Measurements from ENCODE around the gene COL23A1. TPM values are rescaled to one million over a fixed set of nuclear protein-coding genes. Genes with fewer than 3 reads are reported as not detected.

The COL23A1 gene
- total RNA-seq, 1 donor from 2014 or later = 0.13 TPM

DNA sequence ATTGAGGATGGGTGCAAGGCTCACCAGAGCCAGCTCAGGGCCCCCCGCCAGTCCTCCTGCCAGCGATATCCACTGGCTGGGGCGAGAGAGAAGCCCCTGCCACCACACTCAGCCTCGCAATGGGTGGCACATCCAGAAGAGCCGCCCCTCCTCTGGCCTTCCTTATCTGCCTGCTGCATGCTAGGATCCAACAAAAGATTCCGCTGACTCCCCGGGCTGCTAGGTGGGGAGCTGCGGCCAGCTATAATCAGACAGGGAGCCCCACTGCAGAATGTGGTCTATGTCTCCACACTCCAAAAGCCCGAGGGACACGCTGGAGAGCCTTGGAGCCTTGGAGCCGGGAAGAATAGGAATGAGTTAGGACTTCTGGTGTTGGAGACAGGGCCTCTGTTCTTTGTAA lies 32.8 kb downstream of the COL23A1 start:
- no peak for DNase-seq (ENCODE audit: low read depth in 2 of 2)

DNA sequence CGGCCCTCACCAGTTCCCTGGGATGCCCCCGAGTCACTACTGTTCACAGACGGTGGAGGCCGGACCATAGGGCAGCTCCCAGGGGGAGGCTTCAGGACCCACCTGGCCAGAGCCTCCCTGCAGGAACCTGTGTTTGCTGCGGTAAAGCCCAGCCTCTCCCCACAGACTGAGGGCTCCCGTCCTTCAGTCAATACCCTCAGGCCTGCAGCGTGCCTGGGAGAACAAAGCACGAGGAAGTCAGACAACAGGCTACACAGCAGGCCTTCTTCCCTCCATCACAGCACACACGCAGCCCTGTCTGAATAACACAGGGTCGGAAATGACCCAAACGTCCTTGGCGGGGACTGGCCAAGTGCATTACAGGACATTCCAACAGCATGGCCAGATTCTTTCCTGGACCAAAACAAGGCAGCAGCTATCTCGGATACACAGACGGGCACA lies 34.4 kb downstream of the COL23A1 start:
- DNase-seq (ENCODE audit: low read depth in 2 of 2) = peak; percentile 2 to 10

DNA sequence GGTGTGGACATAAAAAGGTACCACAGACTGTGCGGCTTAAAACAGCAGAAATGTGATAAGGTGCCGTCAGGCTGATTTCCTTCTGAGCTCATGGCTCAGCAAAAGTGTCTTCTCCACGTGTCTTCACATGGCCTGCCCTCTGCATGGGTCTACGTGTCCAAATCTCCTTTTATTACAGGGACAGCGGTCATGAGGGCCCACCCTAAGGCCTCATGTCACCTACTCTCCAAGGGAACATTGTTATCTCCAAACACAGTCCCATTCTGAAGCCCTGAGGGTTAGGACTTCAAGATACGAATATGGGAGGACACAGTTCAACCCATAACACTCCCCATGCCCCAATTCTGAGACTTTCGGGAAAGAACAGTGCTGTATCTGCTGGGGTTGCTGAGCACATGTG lies 35.2 kb downstream of the COL23A1 start:
- no peak for DNase-seq (ENCODE audit: low read depth in 2 of 2)

DNA sequence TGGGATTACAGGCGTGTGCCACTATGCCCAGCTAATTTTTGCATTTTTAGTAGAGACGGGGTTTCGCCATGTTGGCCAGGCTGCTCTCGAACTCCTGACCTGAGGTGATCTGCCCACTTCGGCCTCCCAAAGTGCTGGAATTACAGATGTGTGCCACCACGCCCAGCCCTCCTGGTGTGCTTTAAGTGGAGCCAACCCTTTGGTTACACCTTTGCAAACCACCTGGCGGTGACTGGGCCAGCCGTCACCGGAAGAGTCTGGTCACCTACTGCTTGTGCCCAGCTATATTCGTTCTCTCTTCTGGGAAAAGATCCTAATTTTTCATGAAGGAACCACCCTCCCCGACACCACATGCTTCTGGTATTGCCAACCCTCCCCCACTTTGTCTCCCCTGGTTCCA lies 35.9 kb downstream of the COL23A1 start:
- no peak for DNase-seq (ENCODE audit: low read depth in 2 of 2)

GRCh38 chr5:178553517-178553916 lies 36.7 kb downstream of the COL23A1 start:
- no peak for DNase-seq (ENCODE audit: low read depth in 2 of 2)

DNA sequence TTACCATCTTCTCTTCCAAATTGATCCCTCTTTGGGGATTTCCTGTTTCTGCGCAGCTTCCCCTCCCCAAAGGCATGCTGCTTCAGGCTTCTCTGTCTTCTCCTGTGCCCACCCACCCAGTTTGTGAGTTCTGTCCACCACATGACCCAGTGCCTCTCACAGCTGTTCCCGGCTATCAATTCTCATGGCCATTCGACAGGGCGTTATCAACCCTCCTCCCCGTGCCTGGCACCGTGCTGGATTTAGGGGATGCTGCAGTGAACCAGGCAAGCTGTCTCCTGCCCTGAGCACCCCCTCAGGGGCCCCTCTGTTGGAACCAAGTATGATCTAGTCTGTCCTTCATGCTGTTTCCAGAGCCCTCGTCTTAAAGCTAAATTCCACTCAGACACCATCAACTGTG lies 38.7 kb downstream of the COL23A1 start:
- DNase-seq (ENCODE audit: low read depth in 2 of 2) = no peak

DNA sequence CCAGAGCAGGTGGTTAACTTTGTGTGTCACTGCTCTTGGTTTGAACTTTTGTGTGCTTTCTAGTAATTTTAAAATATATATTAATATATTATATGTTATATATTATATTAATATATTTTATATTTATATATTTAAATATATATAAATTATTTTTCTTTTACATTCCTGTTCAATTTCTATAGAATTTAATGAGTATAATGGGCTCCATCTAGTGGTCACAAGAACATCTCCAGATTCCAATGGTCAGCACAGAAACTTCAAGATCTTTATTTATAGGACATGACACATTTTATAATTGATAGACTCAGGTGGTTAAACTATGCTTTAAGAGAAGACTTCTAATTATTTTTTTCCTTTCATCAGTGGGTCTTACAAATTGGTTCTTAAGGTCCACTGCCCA lies 39.1 kb downstream of the COL23A1 start:
- DNase-seq (ENCODE audit: low read depth in 2 of 2) = peak; percentile 14 to 32

DNA sequence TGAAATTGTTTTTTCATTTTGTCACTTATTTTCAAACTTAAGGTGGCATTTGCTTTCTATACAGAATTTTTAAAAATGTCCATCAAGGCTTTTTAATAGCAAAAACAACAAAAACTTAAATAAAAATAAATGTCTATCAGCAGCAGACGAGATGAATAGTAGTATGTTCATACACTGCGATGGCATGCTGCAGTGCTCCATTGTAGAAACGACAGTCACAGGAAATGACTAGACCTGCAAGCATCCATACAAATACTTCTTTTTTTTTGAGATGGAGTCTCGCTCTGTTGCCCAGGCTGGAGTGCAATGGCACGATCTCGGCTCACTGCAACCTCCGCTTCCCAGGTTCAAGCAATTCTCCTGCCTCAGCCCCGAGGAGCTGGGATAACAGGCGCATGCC lies 41.4 kb downstream of the COL23A1 start:
- DNase-seq (ENCODE audit: low read depth in 2 of 2) = peak; percentile 7 to 57

GRCh38 chr5:178547753-178548415 lies 42.3 kb downstream of the COL23A1 start:
- DNase-seq (ENCODE audit: low read depth in 2 of 2) = no peak

GRCh38 chr5:178547052-178547666 lies 43.0 kb downstream of the COL23A1 start:
- DNase-seq (ENCODE audit: low read depth in 2 of 2) = no peak

DNA sequence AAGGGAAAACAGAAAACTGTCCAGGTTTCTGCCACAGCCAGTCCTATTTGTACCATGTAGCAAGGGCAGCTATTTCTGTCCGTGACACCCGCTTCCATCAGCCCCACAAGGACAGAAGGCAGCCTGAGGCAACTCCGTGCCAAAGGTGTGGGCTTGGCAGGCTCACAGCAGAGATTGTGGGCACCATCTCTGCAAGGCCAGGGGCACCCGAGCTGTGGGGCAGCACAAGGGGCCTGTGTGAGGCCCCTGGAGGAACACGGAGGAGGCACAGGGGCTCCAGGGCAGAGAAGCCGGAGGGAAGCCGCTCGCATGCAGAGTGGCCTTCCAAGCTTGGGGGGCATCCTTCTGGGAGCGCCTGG lies 43.5 kb downstream of the COL23A1 start:
- no peak for DNase-seq (ENCODE audit: low read depth in 2 of 2)

- no peak for DNase-seq (ENCODE audit: low read depth in 2 of 2)
Observed at GRCh38 chr5:178545941-178546674, 44.1 kb downstream of the COL23A1 start.

- no peak for DNase-seq (ENCODE audit: low read depth in 2 of 2)
Observed at GRCh38 chr5:178545176-178545575, 45.0 kb downstream of the COL23A1 start.

DNA sequence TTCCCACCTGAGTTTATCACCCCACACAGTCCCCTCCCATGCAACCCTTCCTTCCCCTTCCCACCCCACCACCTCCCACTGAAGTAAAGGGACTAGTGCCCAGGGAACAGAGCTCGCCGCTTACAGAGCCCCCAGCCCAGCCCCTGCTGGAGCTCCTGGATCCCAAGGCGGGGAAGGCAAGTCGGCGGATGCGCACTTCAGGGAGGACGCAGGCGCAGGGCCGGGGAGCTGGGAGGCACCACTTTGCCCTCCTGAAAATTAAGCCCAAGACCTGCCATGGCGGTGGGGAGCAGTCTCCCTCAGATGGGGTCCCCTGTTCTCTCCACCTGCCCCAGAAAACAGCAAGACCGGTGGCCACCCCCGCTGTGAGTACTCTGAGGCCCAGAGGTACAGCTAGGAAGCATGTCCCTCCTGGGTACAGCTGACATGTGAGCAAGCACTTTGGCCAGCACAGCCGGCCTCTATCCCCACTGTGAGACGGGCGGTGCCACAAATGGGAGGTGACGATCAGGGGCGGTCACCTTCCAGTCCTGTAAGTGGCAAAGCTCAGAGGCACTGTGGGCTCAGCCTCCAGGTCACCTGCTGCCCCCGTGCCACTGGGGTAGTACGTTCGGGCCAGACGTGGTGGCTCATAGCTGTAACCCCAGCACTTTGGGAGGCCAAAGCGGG lies 45.9 kb downstream of the COL23A1 start:
- DNase-seq (ENCODE audit: low read depth in 2 of 2) = no peak

GRCh38 chr5:178542455-178542854 lies 47.7 kb downstream of the COL23A1 start:
- no peak for DNase-seq (ENCODE audit: low read depth in 2 of 2)

GRCh38 chr5:178540526-178540925 lies 49.7 kb downstream of the COL23A1 start:
- no peak for DNase-seq (ENCODE audit: low read depth in 2 of 2)

GRCh38 chr5:178538741-178539229 lies 51.4 kb downstream of the COL23A1 start:
- no peak for DNase-seq (ENCODE audit: low read depth in 2 of 2)

- no peak for DNase-seq (ENCODE audit: low read depth in 2 of 2)
Observed at GRCh38 chr5:178537467-178538371, 52.5 kb downstream of the COL23A1 start.

GRCh38 chr5:178536541-178537466 lies 53.4 kb downstream of the COL23A1 start:
- DNase-seq (ENCODE audit: low read depth in 2 of 2) = no peak

Measured in dermis microvascular lymphatic vessel endothelial cell (primary cell).